HEK293 (cell line): Measurements from ENCODE around the gene PCDHA13.

Experiments used
- ZFHX2 ChIP-seq: fragments of 450-650 bp; formaldehyde crosslinking; conservative IDR thresholded peaks from 2 replicates; pipeline ENCODE4 v1.5.1; 2016; ENCODE audit warnings: missing biosample characterization, missing genetic modification characterization
- ZFP37 ChIP-seq: fragments of 450-650 bp; formaldehyde crosslinking; IDR thresholded peaks from 2 replicates; pipeline ENCODE4 v1.5.1; 2016; ENCODE audit warnings: missing biosample characterization, missing genetic modification characterization
- ZFP69B ChIP-seq: fragments of 450-650 bp; formaldehyde crosslinking; IDR thresholded peaks from 2 replicates; pipeline ENCODE4 v1.5.1; 2016; ENCODE audit warnings: missing biosample characterization, missing genetic modification characterization
- ZNF274 ChIP-seq, 2 experiments: fragments of 200-500 bp in 1 of 2; fragments of 450-650 bp in 1 of 2; sonication (Bioruptor generic) in 1 of 2; formaldehyde crosslinking in 1 of 2; IDR thresholded peaks; 2 replicates each; pipeline versions ENCODE4 v1.5.1 to v1.6.1; 2014 to 2016; ENCODE audit warnings: borderline replicate concordance in 1 of 2, inconsistent platforms in 1 of 2, low read length in 1 of 2, missing biosample characterization in 1 of 2, missing genetic modification characterization in 1 of 2
- ZNF621 ChIP-seq: fragments of 450-650 bp; formaldehyde crosslinking; IDR thresholded peaks from 2 replicates; pipeline ENCODE4 v1.5.1; 2017; ENCODE audit warnings: missing biosample characterization, missing genetic modification characterization
- ZNF670 ChIP-seq: fragments of 450-650 bp; formaldehyde crosslinking; IDR thresholded peaks from 2 replicates; pipeline ENCODE4 v1.5.1; 2016; ENCODE audit warnings: missing biosample characterization, missing genetic modification characterization, low read depth
- TF ChIP-seq, protein P1 (sequence below): fragments of 450-650 bp; formaldehyde crosslinking; IDR thresholded peaks from 2 replicates; pipeline ENCODE4 v1.5.1; 2016; ENCODE audit warnings: missing biosample characterization, missing genetic modification characterization
- TF ChIP-seq, protein P2 (sequence below): fragments of 450-650 bp; formaldehyde crosslinking; IDR thresholded peaks from 2 replicates; pipeline ENCODE4 v1.5.1; 2016; ENCODE audit warnings: missing biosample characterization, missing genetic modification characterization
- TF ChIP-seq, protein P3 (sequence below): fragments of 450-650 bp; formaldehyde crosslinking; IDR thresholded peaks from 2 replicates; pipeline ENCODE4 v1.5.1; 2016; ENCODE audit warnings: missing biosample characterization, missing genetic modification characterization
- TF ChIP-seq, protein P4 (sequence below): fragments of 450-650 bp; formaldehyde crosslinking; IDR thresholded peaks from 2 replicates; pipeline ENCODE4 v1.5.1; 2016; ENCODE audit warnings: missing biosample characterization, missing genetic modification characterization, low read depth
- TF ChIP-seq, protein P5 (sequence below): sonication (generic); formaldehyde crosslinking; IDR thresholded peaks from 2 replicates; pipeline ENCODE4 v1.8.1; 2022; ENCODE audit warnings: mild to moderate bottlenecking, moderate library complexity, missing genetic modification reagents
- TF ChIP-seq, protein P6 (sequence below): fragments of 450-650 bp; IDR thresholded peaks from 2 replicates; pipeline ENCODE4 v1.5.1; 2018; ENCODE audit warnings: missing biosample characterization, missing genetic modification characterization

DNA sequence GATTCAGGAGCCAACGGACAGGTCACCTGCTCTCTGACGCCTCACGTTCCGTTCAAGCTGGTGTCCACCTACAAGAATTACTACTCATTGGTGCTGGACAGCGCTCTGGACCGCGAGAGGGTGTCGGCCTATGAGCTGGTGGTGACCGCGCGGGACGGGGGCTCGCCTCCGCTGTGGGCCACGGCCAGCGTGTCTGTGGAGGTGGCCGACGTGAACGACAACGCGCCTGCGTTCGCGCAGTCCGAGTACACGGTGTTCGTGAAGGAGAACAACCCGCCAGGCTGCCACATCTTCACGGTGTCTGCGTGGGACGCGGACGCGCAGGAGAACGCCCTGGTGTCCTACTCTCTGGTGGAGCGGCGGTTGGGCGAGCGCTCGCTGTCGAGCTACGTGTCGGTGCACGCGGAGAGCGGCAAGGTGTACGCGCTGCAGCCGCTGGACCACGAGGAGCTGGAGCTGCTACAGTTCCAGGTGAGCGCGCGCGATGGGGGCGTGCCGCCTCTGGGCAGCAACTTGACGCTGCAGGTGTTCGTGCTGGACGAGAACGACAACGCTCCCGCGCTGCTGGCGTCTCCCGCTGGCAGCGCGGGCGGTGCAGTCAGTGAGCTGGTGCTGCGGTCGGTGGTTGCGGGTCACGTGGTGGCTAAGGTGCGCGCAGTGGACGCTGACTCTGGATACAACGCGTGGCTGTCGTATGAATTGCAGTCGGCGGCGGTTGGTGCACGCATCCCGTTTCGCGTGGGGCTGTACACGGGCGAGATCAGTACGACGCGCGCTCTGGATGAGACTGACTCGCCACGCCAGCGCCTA lies 24.5 kb upstream of the PCDHA13 start:
- TF ChIP-seq, protein P1, sequence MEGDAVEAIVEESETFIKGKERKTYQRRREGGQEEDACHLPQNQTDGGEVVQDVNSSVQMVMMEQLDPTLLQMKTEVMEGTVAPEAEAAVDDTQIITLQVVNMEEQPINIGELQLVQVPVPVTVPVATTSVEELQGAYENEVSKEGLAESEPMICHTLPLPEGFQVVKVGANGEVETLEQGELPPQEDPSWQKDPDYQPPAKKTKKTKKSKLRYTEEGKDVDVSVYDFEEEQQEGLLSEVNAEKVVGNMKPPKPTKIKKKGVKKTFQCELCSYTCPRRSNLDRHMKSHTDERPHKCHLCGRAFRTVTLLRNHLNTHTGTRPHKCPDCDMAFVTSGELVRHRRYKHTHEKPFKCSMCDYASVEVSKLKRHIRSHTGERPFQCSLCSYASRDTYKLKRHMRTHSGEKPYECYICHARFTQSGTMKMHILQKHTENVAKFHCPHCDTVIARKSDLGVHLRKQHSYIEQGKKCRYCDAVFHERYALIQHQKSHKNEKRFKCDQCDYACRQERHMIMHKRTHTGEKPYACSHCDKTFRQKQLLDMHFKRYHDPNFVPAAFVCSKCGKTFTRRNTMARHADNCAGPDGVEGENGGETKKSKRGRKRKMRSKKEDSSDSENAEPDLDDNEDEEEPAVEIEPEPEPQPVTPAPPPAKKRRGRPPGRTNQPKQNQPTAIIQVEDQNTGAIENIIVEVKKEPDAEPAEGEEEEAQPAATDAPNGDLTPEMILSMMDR (tag by site-specific recombination) = no peak
- no peak for TF ChIP-seq ZNF274 (IDR thresholded peaks at IDR 0.05; ENCODE audit: low read length)
- no peak for TF ChIP-seq ZNF274 (tag by site-specific recombination; IDR thresholded peaks at IDR 0.05; ENCODE audit: borderline replicate concordance)
- TF ChIP-seq ZFP37 (tag by site-specific recombination) = no peak
- TF ChIP-seq ZNF621 = no peak
- TF ChIP-seq, protein P2, sequence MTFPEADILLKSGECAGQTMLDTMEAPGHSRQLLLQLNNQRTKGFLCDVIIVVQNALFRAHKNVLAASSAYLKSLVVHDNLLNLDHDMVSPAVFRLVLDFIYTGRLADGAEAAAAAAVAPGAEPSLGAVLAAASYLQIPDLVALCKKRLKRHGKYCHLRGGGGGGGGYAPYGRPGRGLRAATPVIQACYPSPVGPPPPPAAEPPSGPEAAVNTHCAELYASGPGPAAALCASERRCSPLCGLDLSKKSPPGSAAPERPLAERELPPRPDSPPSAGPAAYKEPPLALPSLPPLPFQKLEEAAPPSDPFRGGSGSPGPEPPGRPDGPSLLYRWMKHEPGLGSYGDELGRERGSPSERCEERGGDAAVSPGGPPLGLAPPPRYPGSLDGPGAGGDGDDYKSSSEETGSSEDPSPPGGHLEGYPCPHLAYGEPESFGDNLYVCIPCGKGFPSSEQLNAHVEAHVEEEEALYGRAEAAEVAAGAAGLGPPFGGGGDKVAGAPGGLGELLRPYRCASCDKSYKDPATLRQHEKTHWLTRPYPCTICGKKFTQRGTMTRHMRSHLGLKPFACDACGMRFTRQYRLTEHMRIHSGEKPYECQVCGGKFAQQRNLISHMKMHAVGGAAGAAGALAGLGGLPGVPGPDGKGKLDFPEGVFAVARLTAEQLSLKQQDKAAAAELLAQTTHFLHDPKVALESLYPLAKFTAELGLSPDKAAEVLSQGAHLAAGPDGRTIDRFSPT (tag by site-specific recombination) = no peak
- TF ChIP-seq, protein P3, sequence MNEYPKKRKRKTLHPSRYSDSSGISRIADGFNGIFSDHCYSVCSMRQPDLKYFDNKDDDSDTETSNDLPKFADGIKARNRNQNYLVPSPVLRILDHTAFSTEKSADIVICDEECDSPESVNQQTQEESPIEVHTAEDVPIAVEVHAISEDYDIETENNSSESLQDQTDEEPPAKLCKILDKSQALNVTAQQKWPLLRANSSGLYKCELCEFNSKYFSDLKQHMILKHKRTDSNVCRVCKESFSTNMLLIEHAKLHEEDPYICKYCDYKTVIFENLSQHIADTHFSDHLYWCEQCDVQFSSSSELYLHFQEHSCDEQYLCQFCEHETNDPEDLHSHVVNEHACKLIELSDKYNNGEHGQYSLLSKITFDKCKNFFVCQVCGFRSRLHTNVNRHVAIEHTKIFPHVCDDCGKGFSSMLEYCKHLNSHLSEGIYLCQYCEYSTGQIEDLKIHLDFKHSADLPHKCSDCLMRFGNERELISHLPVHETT (tag by site-specific recombination) = no peak
- TF ChIP-seq, protein P4, sequence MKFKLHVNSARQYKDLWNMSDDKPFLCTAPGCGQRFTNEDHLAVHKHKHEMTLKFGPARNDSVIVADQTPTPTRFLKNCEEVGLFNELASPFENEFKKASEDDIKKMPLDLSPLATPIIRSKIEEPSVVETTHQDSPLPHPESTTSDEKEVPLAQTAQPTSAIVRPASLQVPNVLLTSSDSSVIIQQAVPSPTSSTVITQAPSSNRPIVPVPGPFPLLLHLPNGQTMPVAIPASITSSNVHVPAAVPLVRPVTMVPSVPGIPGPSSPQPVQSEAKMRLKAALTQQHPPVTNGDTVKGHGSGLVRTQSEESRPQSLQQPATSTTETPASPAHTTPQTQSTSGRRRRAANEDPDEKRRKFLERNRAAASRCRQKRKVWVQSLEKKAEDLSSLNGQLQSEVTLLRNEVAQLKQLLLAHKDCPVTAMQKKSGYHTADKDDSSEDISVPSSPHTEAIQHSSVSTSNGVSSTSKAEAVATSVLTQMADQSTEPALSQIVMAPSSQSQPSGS = no peak
- TF ChIP-seq, protein P5, sequence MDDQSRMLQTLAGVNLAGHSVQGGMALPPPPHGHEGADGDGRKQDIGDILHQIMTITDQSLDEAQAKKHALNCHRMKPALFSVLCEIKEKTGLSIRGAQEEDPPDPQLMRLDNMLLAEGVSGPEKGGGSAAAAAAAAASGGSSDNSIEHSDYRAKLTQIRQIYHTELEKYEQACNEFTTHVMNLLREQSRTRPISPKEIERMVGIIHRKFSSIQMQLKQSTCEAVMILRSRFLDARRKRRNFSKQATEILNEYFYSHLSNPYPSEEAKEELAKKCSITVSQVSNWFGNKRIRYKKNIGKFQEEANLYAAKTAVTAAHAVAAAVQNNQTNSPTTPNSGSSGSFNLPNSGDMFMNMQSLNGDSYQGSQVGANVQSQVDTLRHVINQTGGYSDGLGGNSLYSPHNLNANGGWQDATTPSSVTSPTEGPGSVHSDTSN (CRISPR knock-in tag) = no peak
- TF ChIP-seq, protein P6, sequence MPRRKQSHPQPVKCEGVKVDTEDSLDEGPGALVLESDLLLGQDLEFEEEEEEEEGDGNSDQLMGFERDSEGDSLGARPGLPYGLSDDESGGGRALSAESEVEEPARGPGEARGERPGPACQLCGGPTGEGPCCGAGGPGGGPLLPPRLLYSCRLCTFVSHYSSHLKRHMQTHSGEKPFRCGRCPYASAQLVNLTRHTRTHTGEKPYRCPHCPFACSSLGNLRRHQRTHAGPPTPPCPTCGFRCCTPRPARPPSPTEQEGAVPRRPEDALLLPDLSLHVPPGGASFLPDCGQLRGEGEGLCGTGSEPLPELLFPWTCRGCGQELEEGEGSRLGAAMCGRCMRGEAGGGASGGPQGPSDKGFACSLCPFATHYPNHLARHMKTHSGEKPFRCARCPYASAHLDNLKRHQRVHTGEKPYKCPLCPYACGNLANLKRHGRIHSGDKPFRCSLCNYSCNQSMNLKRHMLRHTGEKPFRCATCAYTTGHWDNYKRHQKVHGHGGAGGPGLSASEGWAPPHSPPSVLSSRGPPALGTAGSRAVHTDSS (tag by site-specific recombination) = no peak
- no peak for TF ChIP-seq ZNF670 (tag by site-specific recombination)
- TF ChIP-seq ZFHX2 (tag by site-specific recombination) = no peak
- no peak for TF ChIP-seq ZFP69B (tag by site-specific recombination)
